ENCODE data around the gene TPRX1.

GRCh38 chr19:47755065-47755761 lies 49.1 kb downstream of the TPRX1 start:
- TF ChIP-seq CTCF (IDR thresholded peaks at IDR 0.05; ENCODE audit: extremely low read depth in 1 of 2, insufficient read depth in 1 of 2, low read depth in 1 of 2, low read length in 2 of 2), result no peak
- no peak for TF ChIP-seq POLR2A (IDR thresholded peaks at IDR 0.05; ENCODE audit: low read depth, low read length)
- no peak for TF ChIP-seq MYC (IDR thresholded peaks at IDR 0.05; ENCODE audit: low read depth, low read length)
- TF ChIP-seq JUN (IDR thresholded peaks at IDR 0.05; ENCODE audit: borderline replicate concordance, insufficient read depth, insufficient read length, low read depth), result no peak
- TF ChIP-seq EZH2 (IDR thresholded peaks at IDR 0.05; ENCODE audit: borderline replicate concordance, low read depth, low read length, severe bottlenecking), result no peak
- TF ChIP-seq POLR2AphosphoS5 (IDR thresholded peaks at IDR 0.05; ENCODE audit: insufficient read depth, low read depth, low read length), result no peak

All from endothelial cell of umbilical vein (primary cell).